ENCODE results near the gene HTD2.

Gene HTD2

GRCh38 chr3:58317811-58318210 is 11.5 kb downstream of the HTD2 start:
- H3K4me3 ChIP-seq (ENCODE audit: low read length), result no peak overlapping the region
- no peak for TF ChIP-seq CTCF (IDR thresholded peaks at IDR 0.05; ENCODE audit: insufficient read depth, low read depth, low read length, missing control alignments)
- no peak for DNase-seq (ENCODE audit: low read depth)

GRCh38 chr3:58321791-58322190 is 15.5 kb downstream of the HTD2 start:
- DNase-seq (ENCODE audit: low read depth), result no peak
- no peak for TF ChIP-seq CTCF (IDR thresholded peaks at IDR 0.05; ENCODE audit: insufficient read depth, low read depth, low read length, missing control alignments)
- no peak overlapping the region for H3K4me3 ChIP-seq (ENCODE audit: low read length)

- no peak for DNase-seq (ENCODE audit: low read depth)
- TF ChIP-seq CTCF (IDR thresholded peaks at IDR 0.05; ENCODE audit: insufficient read depth, low read depth, low read length, missing control alignments), result no peak
- H3K4me3 ChIP-seq (ENCODE audit: low read length), result no peak overlapping the region
Measured at GRCh38 chr3:58322793-58323192, 16.5 kb downstream of the HTD2 start.

- no peak overlapping the region for H3K4me3 ChIP-seq (ENCODE audit: low read length)
- peak; percentile 38 for DNase-seq (ENCODE audit: low read depth)
- no peak for TF ChIP-seq CTCF (IDR thresholded peaks at IDR 0.05; ENCODE audit: insufficient read depth, low read depth, low read length, missing control alignments)
Measured at GRCh38 chr3:58323529-58324390, 17.4 kb downstream of the HTD2 start.

GRCh38 chr3:58324391-58325390 is 18.4 kb downstream of the HTD2 start:
- TF ChIP-seq CTCF (IDR thresholded peaks at IDR 0.05; ENCODE audit: insufficient read depth, low read depth, low read length, missing control alignments), result no peak
- H3K4me3 ChIP-seq (ENCODE audit: low read length), result no peak overlapping the region
- DNase-seq (ENCODE audit: low read depth), result no peak

GRCh38 chr3:58325525-58325992 is 19.2 kb downstream of the HTD2 start:
- no peak overlapping the region for H3K4me3 ChIP-seq (ENCODE audit: low read length)
- TF ChIP-seq CTCF (IDR thresholded peaks at IDR 0.05; ENCODE audit: insufficient read depth, low read depth, low read length, missing control alignments), result no peak
- DNase-seq (ENCODE audit: low read depth), result no peak

Data from epithelial cell of esophagus (primary cell).